Activated T-cell treated with anti-CD3 and anti-CD28 coated beads for 24 hours (primary cell): ENCODE results near the gene ZC3H7B.

Experiments
- DNase-seq: peaks from one replicate; pipeline ENCODE4 v3.0.0-alpha.2; 2020; ENCODE audit warnings: low read depth

ZC3H7B gene

DNA sequence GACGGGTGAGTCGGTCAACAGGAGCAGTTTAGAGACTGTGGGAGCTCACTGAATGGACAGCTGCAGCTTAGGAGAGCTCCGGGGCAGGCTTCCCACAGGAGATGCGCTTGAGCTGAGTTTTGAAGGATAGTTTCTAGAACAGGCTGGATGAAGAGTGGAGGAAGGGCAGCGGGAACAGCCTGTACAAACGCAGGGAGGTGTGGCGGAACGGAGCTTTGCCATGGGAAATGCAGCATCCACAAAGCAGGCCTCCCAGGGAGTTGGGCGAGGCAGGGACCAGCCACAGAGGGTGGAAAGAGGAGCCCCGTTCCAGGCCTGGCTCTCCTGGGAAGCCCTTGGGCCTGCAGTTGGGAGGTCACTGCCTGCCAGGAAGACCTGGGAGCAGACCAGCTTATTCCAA lies 53.7 kb downstream of the ZC3H7B start:
- DNase-seq, result no peak

DNA sequence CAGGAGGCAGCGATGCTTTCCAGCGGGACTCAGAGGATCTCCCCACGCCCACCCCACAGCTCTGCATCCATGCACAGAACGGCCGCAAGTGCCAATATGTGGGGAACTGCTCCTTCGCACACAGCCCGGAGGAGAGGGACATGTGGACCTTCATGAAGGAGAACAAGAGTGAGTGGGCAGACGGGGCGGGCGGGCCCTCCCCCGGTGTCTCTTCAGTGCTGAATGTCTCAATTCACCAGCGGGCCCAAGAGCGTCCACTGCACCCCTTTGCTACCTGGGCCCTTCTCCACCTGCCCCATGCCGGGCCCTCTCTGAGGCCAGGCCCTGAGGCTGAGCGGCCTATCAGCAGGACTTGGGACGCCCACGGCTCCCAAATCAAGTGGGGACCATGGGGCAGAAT lies 54.6 kb downstream of the ZC3H7B start:
- DNase-seq, result no peak

DNA sequence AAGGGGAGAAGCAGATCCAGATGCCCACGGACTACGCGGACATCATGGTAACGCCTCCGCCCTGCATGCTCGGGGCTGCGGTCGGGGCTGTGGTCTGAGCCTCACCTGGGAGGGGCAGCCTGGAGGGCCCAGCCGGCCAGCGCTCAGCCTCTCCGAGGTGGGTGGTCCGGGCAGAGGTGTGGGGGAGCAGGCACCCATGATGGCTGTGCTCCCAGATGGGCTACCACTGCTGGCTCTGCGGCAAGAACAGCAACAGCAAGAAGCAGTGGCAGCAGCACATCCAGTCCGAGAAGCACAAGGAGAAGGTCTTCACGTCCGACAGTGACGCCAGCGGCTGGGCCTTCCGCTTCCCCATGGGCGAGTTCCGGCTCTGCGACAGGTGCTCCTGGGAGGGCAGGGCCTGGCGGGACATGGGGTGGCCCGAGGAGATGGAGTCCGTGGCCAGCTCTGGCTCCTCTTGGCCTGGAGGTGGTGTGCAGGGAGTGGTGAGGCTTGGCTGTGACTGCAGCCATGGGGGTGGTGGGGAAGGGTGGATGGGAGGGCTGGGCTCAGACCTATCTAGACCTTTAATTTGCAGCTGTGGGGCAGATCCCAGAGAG lies 55.2 kb downstream of the ZC3H7B start:
- no peak for DNase-seq

DNA sequence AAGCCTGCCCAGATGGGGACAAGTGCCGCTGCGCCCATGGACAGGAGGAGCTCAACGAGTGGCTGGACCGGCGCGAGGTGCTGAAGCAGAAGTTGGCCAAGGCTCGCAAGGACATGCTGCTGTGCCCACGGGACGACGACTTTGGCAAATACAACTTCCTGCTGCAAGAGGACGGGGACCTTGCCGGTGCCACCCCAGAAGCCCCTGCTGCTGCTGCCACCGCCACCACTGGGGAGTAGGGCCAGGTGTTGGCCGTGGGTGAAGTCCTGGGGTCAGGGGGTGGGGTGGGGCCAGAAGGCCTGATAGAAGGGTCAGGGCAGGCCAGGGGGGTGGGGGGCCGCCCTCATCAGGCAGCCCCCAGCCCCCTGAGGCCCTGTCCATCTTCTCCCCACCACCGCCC lies 55.9 kb downstream of the ZC3H7B start:
- no peak for DNase-seq

DNA sequence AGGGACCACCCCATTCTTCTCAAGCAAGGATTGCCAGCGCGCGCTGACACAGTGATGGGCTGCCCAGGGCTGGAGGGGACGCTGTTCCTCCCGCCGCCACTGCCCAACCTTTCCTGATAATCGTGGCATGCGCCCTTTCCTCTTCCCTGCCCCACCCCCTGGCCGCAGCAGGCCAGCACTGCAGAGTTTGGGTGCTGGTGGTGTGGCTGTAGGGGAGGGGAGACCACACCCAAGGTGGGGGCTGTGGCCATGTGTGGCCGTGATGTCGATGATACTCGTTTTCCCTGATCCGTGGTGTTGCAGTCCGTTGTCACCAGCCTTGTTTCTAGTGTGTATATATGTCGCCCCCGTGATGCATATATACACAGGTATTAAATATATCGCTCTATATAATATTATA lies 57.6 kb downstream of the ZC3H7B start:
- DNase-seq, result no peak

DNA sequence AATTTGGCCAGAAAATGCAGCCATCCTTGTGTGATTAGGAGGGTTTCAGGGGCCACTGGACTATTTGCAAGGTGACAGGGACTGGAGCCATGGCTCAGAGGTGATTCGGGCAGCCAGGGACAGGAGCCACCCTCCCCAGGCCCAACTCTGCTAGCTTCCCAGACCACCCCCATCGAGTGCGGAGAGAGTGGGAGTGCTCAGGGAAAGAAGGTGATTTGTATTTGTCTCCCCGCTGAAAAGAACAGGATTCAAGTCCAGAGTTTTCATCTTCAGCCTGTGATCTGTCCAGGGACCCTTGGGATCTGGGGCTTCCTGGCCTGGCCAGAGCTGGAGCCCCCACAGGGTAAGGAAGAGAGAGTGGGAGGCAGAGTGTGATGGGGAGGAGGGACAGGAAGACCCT lies 58.1 kb downstream of the ZC3H7B start:
- no peak for DNase-seq

DNA sequence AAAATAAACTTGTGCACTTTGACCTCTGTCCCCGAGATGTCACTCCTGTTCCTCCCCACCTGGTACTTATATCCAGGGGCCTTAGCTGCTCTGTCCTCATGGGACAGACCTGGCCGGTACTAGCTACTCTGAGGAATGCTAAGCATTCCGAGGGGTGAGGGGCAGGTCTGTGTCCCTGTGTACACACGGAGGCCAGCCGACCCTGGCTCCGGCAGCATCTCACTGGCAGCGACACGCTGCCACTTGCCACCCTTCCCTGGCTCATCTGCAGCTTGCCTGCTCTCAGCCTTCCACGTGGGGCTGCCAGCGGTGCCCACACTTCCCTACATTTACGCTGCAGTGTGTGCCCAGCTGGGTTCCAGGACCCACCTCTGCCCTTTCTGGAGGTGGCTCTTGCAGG lies 58.8 kb downstream of the ZC3H7B start:
- DNase-seq, result no peak

DNA sequence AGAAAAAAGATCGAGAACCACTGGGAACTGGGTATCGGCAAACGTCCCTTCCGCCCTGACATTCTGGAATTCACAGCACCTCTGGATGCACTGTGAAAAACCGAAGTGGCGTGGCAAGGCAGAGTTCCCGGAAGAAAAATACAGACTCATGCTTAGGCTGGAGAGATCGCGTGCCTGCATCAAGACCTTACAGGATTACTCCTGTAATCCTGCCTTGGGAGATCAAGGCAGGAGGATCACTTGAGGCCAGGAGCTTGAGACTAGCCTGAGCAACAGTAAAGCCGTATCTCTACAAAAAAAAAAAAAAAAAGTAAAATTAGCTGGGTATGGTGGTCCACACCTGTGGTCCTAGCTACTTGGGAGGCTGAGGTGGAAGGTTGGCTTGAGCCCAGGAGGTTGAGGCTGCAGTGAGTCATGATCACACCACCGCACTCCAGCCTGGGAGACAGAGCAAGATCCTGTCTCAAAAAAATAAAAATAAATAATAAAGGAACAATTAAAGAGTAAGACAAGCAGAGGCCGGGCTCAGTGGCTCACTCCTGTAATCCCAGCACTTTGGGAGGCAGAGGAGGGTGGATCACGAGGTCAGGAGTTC lies 60.5 kb downstream of the ZC3H7B start:
- no peak for DNase-seq

DNA sequence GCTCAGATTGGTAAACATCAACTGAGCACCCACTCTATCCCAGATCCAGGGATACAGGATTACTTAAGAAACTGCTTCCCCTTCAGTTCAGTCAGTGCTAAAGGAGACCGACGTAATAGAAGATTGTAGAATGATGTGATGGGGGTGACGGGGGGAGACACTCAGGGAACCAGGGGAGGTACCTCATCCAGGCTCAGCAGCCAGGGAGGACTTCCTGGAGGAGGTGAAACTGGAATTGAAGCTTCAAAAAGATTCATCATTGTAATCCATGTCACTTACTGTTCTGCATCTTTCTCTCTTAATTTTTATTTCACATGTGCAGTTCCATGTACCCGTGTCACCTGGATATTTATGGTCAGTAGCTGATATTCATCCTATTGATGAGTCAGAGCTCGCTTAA lies 61.3 kb downstream of the ZC3H7B start:
- DNase-seq, result no peak

DNA sequence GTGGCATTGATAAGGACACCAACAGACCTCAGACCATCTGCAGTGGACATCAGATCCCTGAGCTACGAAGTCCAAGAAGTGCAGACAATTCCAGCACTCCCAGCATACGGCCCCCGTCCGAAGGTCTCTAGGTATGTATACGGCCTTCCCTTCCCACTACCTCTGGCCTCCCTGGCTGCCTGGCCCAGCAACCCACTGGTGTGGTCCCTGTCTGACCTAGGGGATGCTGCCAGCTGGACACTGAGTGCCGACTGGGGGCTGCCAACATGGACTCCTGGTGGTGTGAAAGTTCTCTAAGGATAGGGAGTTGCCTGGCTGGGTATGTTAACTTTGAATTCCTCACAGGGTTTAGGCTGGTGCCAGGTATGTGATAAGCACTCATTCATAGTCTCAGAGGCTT lies 62.9 kb downstream of the ZC3H7B start:
- no peak for DNase-seq

DNA sequence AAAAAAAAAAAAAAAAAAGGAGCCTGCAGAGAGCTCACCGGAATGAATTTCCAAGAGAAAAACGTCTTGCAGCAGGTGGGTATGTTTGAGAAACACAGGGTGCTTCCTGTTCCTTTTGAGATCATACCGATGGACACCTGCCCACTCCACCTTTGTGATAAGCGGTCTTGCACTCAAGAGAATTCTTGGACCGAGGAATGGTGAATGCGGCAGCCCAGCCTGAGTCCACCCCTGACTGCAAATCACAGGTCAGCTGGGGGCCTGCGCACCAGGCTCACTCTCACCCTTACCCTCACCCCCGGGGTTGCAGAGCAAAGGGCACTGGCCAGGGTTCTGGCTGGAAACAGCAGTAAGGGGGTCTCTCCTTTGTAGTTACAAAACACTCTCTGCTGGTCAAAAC lies 63.6 kb downstream of the ZC3H7B start:
- no peak for DNase-seq

DNA sequence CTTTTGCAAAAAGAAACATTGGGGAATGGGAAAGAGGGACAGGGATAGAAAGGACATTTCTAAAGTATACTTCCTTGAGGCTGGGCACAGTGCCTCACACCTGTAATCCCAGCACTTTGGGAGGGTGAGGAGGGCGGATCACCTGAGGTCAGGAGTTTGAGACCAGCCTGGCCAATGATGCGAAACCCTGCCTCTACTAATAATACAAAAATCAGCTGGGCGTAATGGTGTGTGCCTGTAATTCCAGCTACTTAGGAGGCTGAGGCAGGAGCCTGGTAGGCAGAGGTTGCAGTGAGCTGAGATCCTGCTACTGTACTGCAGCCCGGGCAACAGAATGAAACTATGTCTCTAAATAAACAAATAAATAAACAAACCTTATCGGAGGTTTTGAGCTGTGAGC lies 64.1 kb downstream of the ZC3H7B start:
- no peak for DNase-seq

DNA sequence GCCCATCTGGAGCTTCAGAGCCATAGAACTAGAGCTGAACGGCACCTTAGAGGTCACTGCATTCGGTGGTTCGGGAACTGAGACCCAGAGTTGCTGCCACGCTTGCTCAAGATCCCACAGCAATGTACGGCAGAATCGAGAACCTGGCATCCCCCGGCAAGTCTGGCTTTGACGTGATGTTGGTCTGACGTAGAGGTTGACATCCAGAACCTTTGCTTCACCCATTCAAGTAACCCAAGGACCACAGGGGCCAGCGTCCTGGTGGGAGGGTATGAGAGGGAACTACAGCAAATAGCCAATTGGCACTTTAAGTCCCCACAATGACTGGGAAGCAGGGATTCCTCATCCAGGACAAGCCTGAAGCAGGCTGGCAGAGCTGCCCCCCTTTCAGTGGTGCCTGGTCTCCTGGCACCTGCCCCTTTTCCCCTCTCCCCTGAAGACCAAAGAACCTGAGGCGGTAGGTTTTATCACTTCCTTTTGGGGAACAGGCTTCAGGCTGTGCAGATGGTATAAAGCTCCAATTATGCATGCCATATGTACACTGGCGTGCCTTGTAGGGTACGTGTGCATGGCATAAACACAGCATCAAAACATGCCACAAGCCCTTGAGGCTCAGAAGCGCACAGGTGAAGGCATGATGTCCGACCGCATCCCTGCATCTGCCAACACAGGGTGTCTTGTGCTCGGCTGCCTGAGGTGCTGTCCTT lies 65.2 kb downstream of the ZC3H7B start:
- DNase-seq, result no peak

DNA sequence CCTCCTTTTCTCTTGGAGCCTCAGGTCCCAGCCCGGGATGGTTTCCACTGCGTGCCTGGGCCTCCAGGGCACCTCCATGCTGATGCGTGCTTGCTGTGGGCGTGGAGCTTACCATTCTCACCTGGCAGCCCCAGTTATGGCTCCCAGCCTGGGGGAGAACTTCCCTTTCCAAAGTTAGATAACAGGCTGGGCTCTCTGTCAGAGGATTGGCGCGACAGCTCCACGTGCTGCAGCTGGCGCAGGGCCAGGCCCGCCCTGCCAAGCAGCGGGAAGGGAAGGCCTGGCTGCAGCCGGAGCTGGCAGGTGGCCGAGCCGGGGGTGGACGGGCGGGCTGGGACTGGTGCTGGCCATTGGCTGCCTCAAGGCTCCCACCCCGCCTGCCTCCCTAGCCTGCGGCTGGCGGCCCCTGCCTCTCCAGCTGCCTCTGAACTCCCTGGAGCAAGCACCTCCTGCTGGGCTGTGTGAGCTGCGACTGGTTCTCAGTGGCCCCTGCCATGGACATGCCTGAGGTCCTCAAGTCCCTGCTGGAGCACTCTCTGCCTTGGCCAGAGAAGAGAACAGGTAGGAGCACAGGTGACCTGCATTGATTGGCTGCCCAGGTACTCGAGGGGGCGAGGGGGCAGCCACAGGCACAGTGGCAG lies 65.8 kb downstream of the ZC3H7B start:
- DNase-seq, result no peak

DNA sequence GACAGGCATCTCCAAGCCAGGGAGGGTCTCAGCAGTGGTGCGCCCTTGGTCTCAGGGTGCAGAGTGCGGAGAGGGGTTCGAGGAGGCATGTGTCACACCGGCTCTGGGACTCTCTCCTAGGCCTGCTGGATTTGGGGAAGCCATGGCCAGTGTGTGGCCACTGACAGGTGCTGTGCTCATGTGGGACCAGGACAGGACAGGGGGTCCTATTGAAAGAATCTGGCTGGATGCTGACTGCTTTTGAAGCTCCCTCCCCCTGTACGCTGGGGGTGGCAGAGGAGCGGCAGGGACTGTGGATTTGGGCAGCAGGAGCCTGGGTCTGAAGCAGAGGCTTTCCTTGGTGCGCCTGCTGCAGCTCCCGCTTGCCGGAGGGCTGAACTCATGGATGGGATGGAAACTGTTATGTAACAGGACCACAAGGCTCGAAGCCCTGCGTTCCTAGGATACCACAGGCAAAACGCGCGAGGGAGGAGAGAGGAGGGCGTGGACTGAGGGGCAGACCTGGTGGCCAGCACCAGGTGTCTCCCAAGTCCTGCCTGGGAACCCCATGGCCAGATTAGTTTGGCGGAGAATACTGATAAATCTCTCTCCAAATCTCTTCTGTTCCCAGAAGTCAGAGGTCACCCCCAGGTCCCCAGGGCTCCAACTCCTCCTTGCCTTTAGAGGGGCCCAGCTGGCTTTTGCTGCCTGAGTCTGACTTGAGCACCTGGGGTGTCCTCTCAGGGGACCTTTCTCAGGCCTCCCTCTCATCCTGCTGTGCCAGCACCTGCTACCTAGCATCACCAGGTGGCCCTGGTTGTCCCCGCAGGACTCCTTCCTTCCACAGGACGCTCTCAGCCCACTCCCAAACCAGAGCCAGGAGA lies 66.6 kb downstream of the ZC3H7B start:
- no peak for DNase-seq

DNA sequence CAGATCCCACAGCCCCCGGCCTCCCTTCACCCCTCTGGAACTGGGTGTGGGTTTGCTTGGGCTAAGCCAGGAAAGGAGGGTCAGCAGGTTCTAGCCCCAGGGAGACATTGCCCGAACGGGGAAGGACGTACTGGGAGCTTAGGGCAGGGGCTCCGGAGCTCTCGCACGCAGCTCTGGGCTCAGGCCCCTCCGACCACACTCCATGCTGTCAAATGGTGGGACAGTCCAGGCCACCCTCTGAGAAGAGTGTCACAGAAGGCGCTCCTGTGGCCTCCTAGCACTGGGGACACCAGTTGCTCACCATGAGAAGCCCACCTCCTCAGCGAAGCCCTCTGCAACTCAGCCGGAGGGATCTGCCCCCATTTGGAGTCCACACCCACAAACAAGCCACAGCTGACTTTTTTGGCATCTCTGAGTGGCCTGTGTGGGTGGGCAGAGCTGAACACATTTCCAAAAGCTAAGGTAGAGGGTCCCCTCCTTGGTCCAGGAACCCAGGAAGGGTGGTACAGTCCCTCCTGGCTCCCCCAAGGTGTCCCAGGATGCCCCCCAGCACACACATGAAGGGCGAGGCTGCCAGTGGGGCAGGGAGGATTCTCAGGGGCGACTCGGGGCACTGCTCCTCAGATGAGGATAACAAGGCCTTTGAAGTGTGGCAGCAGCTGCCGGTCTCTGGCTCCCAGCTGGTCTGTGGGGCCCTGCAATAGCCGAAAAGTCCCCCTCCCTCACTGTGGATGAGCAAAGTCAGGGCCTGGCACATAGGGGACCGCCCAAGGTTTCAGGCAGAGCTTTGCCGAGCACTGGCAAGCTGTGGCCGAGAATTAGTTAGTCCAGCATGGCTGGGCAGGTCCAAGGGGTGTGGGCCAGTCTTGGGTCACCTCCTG lies 67.5 kb downstream of the ZC3H7B start:
- DNase-seq, result no peak

DNA sequence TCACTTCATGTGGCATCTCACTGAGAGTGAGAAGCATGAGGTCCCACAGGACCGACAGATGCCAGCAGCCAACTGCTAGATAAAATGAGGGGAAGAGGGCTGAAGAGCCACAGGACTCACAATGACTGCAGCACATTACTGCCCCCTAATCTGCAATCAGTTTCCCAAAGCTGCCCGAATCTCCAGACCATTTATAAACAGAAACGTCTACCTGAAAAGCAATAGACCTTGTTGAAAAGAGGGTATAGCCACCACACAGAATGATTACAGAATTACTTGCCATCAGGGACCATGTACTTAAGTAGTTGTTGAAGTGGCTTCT lies 68.1 kb downstream of the ZC3H7B start:
- no peak for DNase-seq

DNA sequence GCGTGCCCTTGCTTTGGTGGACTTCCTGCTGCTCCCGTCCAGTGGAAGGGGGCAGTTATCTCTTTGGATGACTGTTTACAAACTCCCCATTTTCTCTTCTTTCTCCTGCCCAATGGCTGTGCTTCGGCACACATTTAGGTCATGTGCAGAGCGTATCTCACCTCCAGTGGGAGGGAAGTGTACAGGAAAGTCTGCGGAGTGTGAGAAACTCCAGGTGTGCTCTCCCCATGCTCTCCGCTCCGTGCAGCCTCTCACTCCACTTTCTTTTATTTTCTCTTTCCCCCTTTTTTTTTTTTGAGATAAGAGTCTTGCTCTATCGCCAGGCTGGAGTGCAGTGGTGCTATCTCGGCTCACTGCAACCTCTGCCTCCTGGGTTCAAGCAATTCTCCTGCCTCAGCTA lies 68.5 kb downstream of the ZC3H7B start:
- no peak for DNase-seq

DNA sequence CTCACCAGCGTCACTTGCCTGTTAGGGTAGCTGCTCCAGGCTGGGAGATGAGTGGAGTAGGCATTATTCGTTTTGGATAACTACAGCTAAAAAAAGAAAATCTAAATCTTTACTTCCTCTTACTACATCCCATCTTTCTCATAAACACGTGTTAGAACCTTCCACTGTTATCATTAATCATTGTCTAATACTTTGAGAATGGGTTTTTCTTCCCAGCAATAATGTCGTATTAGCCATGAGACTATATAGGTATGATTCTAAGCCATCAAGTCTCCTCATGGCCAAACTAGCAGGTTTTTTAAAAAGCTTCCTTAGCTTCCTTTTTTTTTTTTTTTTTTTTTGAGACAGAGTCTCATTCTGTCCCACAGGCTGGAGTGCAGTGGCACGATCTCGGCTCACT lies 76.5 kb downstream of the ZC3H7B start:
- no peak for DNase-seq

DNA sequence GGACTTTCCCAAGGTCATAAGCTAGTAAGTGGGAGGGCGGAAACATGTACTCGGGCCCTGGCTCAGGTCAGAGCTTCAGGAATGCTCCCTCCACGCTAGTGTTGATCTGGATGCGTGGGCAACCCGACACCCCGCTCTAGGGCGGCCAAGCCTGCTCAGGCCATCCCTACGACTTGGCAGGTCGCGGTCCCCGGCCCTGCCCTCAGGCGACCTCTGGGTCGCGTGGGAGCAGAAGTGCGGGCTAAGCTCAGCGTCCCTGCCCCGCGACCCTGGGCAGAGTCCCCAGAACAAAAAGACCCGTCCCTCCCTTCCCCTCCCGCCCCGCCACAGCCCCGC lies 79.6 kb downstream of the ZC3H7B start:
- DNase-seq, result no peak

DNA sequence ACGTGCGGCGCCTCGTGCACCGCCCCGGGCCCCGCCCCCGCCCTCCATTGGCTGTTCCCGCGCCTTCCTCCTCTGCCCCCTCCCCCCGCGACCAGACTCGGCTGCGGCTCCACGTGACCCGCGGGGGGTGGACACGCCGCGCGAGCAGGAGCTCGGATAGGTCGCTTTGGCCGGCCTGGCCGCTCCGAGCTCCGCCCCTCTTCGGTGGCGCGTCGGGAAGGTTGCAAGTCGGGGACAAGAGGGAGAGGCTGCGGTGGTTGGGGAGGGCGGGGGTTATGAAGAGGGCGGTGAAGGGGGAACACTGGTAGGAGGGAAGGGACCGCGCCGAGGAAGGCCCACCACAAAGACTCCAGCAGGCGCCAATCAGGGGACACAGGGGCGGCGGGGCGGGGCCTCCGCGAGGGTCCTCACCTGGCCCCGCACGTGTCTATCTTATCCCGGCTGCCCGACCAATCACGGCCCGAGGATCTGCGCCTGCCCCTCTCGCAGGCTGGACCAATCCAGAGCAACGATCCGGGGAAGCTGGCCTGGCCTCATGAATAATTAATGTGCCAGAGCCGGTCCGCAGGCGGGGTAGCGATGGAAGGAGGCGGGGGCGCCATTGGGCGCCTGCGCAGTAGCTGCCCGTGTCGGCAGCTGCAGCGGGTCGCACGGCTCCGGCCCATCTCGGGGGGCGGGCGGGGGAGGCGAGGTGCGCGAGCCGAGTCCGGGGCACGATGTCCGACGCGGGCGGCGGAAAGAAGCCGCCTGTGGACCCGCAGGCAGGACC lies 80.2 kb downstream of the ZC3H7B start, which contains the start of gene TEF:
Gene TEF, plus strand, starts transcription at position 614 of the 769 bp plus-strand sequence. Its CDS starts 103 bp downstream, at position 717.
- DNase-seq, result peak; percentile 96
